H1 (cell line): ENCODE measurements around the gene CNNM4. TPM values are rescaled to one million over a fixed set of nuclear protein-coding genes. Genes with fewer than 3 reads are reported as not detected.

Source experiments
- CTCF ChIA-PET: fragments of 300-600 bp; sonication (Branson Sonifier 250); formaldehyde crosslinking; loops from one replicate; lab custom pipeline; 2021; ENCODE audit not compliant: partially characterized antibody; lab: Charles Lee
- POLR2A ChIA-PET: fragments of 300-600 bp; sonication (Branson Sonifier 250); formaldehyde crosslinking; loops from one replicate; lab custom pipeline; 2021; ENCODE audit warnings: inconsistent platforms; ENCODE audit not compliant: partially characterized antibody; lab: Charles Lee
- DNase-seq, 2 experiments: peaks; one replicate each; pipeline versions ENCODE4 v3.0.0 to v3.0.0-alpha.2; 2010 to 2022; ENCODE audit warnings: low spot score in 2 of 2, low read depth in 1 of 2, mixed read lengths in 1 of 2
- FAIRE-seq: peaks from 2 replicates; lab custom pipeline; 2011; peaks lifted over from hg19 to GRCh38; lab: Jason Lieb, UNC
- H2AFZ ChIP-seq: 2 replicates; pipeline ENCODE4 v1.8.1; 2012; ENCODE audit warnings: low read length, inconsistent platforms
- H2AK5ac ChIP-seq: 2 replicates; pipeline ENCODE4 v1.6.1; 2013; ENCODE audit warnings: low read depth, low read length
- H2BK120ac ChIP-seq: replicated peaks from 2 replicates; pipeline ENCODE3; 2013; ENCODE audit warnings: low read depth, low read length, inconsistent platforms
- H2BK12ac ChIP-seq: 2 replicates; pipeline ENCODE4 v1.6.1; 2013; ENCODE audit warnings: low read depth, low read length
- H2BK15ac ChIP-seq: 2 replicates; pipeline ENCODE4 v1.6.1; 2013; ENCODE audit warnings: low read length
- H2BK20ac ChIP-seq: 2 replicates; pipeline ENCODE4 v1.6.1; 2013; ENCODE audit warnings: low read length
- H2BK5ac ChIP-seq: 2 replicates; pipeline ENCODE4 v1.6.1; 2013; ENCODE audit warnings: low read depth, low read length
- H3K14ac ChIP-seq: 2 replicates; pipeline ENCODE4 v1.6.1; 2013; ENCODE audit warnings: inconsistent platforms; ENCODE audit not compliant: insufficient read length
- H3K18ac ChIP-seq: 2 replicates; pipeline ENCODE4 v1.6.1; 2013; ENCODE audit warnings: low read length; ENCODE audit errors: extremely low read depth
- H3K23ac ChIP-seq: 2 replicates; pipeline ENCODE4 v1.6.1; 2013; ENCODE audit warnings: inconsistent platforms; ENCODE audit not compliant: insufficient read length
- H3K23me2 ChIP-seq: 2 replicates; pipeline ENCODE4 v1.6.1; 2013; ENCODE audit warnings: low read depth, low read length
- H3K27ac ChIP-seq: 2 replicates; pipeline ENCODE4 v1.6.1; 2011; ENCODE audit warnings: low read depth, low read length, inconsistent platforms
- H3K27me3 ChIP-seq, 4 experiments: replicated peaks in 1 of 4; 1 replicate in 1 of 4; 2 replicates in 3 of 4; pipeline versions ENCODE4 v1.6.1 to v1.8.1; 2011 to 2013; ENCODE audit warnings: low read length in 3 of 4, mild to moderate bottlenecking in 3 of 4, inconsistent platforms in 2 of 4, mixed read lengths in 2 of 4, moderate library complexity in 1 of 4; ENCODE audit not compliant: control insufficient read depth in 3 of 4, insufficient read depth in 3 of 4; ENCODE audit errors: extremely low read depth in 1 of 4
- H3K36me3 ChIP-seq, 4 experiments: 2 replicates each; pipeline versions ENCODE4 v1.6.1 to v1.8.1; 2011 to 2013; ENCODE audit warnings: mild to moderate bottlenecking in 4 of 4, low read length in 3 of 4, moderate library complexity in 2 of 4, control low read depth in 1 of 4, inconsistent platforms in 1 of 4; ENCODE audit not compliant: insufficient read depth in 4 of 4, control insufficient read depth in 2 of 4
- H3K4ac ChIP-seq: replicated peaks from 2 replicates; pipeline ENCODE3; 2013; ENCODE audit warnings: low read length, low read depth, mixed read lengths, inconsistent platforms; ENCODE audit not compliant: insufficient read length
- H3K4me1 ChIP-seq, 4 experiments: replicated peaks in 1 of 4; 1 replicate in 1 of 4; 2 replicates in 3 of 4; pipeline versions ENCODE4 v1.6.1 to v1.8.1; 2011 to 2013; ENCODE audit warnings: low read length in 3 of 4, inconsistent platforms in 2 of 4, mixed read lengths in 1 of 4; ENCODE audit not compliant: insufficient read depth in 4 of 4, control insufficient read depth in 3 of 4
- H3K4me2 ChIP-seq, 2 experiments: 2 replicates each; pipeline versions ENCODE4 v1.6.1 to v1.8.1; 2011 to 2013; ENCODE audit warnings: low read depth in 2 of 2, low read length in 2 of 2, control low read depth in 1 of 2, inconsistent platforms in 1 of 2, mild to moderate bottlenecking in 1 of 2; ENCODE audit not compliant: insufficient read depth in 1 of 2
- H3K4me3 ChIP-seq, 4 experiments: fragments of 200-600, 300-600 bp in 1 of 4; sonication (generic), shearing (Covaris generic), sonication (Bioruptor Twin) in 1 of 4; 2 replicates each; pipeline versions ENCODE4 v1.5.1 to v1.8.1; 2011 to 2016; ENCODE audit warnings: low read length in 4 of 4, low read depth in 3 of 4, control low read depth in 2 of 4, inconsistent platforms in 2 of 4, mild to moderate bottlenecking in 2 of 4, mixed read lengths in 1 of 4, moderate library complexity in 1 of 4; ENCODE audit not compliant: insufficient read depth in 2 of 4; ENCODE audit errors: extremely low read depth in 1 of 4
- H3K56ac ChIP-seq: replicated peaks from 2 replicates; pipeline ENCODE3; 2013; ENCODE audit warnings: low read depth, mild to moderate bottlenecking, mixed read lengths, low read length, inconsistent platforms; ENCODE audit not compliant: insufficient read length
- H3K79me1 ChIP-seq: 2 replicates; pipeline ENCODE4 v1.6.1; 2013; ENCODE audit warnings: low read depth, low read length, control low read depth
- H3K79me2 ChIP-seq, 2 experiments: 2 replicates each; pipeline versions ENCODE4 v1.6.1 to v1.8.1; 2012 to 2013; ENCODE audit warnings: low read length in 2 of 2, mild to moderate bottlenecking in 2 of 2, inconsistent platforms in 1 of 2; ENCODE audit not compliant: insufficient read depth in 2 of 2, control insufficient read depth in 1 of 2
- H3K9ac ChIP-seq, 4 experiments: replicated peaks in 1 of 4; 1 replicate in 1 of 4; 2 replicates in 3 of 4; pipeline versions ENCODE4 v1.6.1 to v1.8.1; 2011 to 2013; ENCODE audit warnings: low read depth in 3 of 4, low read length in 3 of 4, control low read depth in 2 of 4, mild to moderate bottlenecking in 2 of 4, moderate library complexity in 2 of 4, inconsistent platforms in 1 of 4; ENCODE audit errors: extremely low read depth in 1 of 4
- H3K9me3 ChIP-seq, 2 experiments: 2 replicates each; pipeline versions ENCODE4 v1.6.1 to v1.8.1; 2012 to 2013; ENCODE audit warnings: mild to moderate bottlenecking in 2 of 2, moderate library complexity in 2 of 2, control low read depth in 1 of 2, inconsistent platforms in 1 of 2, low read depth in 1 of 2, low read length in 1 of 2, mixed read lengths in 1 of 2; ENCODE audit not compliant: insufficient read depth in 2 of 2
- H4K20me1 ChIP-seq, 2 experiments: replicated peaks in 1 of 2; 2 replicates each; pipeline versions ENCODE3 to v1.8.1; 2011 to 2013; ENCODE audit warnings: inconsistent platforms in 2 of 2, low read length in 2 of 2, mild to moderate bottlenecking in 1 of 2; ENCODE audit not compliant: insufficient read depth in 2 of 2, control insufficient read depth in 1 of 2
- H4K5ac ChIP-seq: 2 replicates; pipeline ENCODE4 v1.6.1; 2013; ENCODE audit warnings: low read length, low read depth, mixed read lengths, inconsistent platforms; ENCODE audit not compliant: insufficient read length
- H4K8ac ChIP-seq: 2 replicates; pipeline ENCODE4 v1.8.0; 2013; ENCODE audit warnings: mild to moderate bottlenecking, moderate library complexity, low read length, inconsistent platforms; ENCODE audit not compliant: insufficient read depth; ENCODE audit errors: extremely low read depth
- H4K91ac ChIP-seq: replicated peaks from 2 replicates; pipeline ENCODE3; 2013; ENCODE audit warnings: low read length, mixed read lengths, inconsistent platforms; ENCODE audit not compliant: insufficient read length
- E2F6 ChIP-seq: IDR thresholded peaks from 2 replicates; pipeline ENCODE4 v1.6.1; 2012; ENCODE audit warnings: inconsistent platforms
- SAP30 ChIP-seq: fragments of 300-600 bp; sonication (generic); IDR thresholded peaks from 2 replicates; pipeline ENCODE4 v1.7.1; 2012; ENCODE audit warnings: low read length, moderate library complexity, mild to moderate bottlenecking, inconsistent platforms; ENCODE audit not compliant: insufficient read depth, insufficient replicate concordance
- WGBS, 2 experiments: shearing (Covaris generic) in 1 of 2; methylation state at CpG; one replicate each; pipeline versions ENCODE4 v1.1.6 to v1.1.7; 2013 to 2015; ENCODE audit warnings: low lambda C conversion rate in 2 of 2, mixed read lengths in 2 of 2, inconsistent platforms in 1 of 2, low coverage in 1 of 2, missing lambda C conversion rate in 1 of 2; ENCODE audit not compliant: insufficient replicate concordance in 2 of 2, insufficient coverage in 1 of 2, insufficient read length in 1 of 2; ENCODE audit errors: extremely low coverage in 1 of 2, missing lambda C conversion rate in 1 of 2; 5-methylcytosine and 5-hydroxymethylcytosine counted together
- polyA plus RNA-seq, 7 experiments: library from polyadenylated mRNA; depleted of rRNA in 3 of 7; stranded (reverse) in 5 of 7; unstranded in 2 of 7; fragments of >200 nt in 5 of 7; fragments of 200-250 nt in 2 of 7; gene quantifications; 1 replicate in 5 of 7; 2 replicates in 1 of 7; 4 replicates in 1 of 7; pipeline versions ENCODE4 v1.2.1 to v1.2.3, GENCODE V29; 2011 to 2013; ENCODE audit warnings: missing spikeins in 2 of 7, mixed read lengths in 2 of 7
- total RNA-seq: library from RNA; stranded (reverse); fragmentation: NEBNext Ultra II Directional; extraction: Animal tissue kit (Norgen Biotek cat#: 25700); gene quantifications from 2 replicates; pipeline ENCODE4 v1.2.1, GENCODE V29; 2021

The CNNM4 gene
- total and polyA plus RNA-seq, 2 of the 8 experiments (the other 6 are each of a cell fraction or from before 2014, with no cell fraction given), result 10.3 to 11.0 TPM

- H3K27ac ChIP-seq, result no peak overlapping the region
- FAIRE-seq, result no peak
- POLR2A ChIA-PET, result interaction anchor here (2.7 to 2.9 kb wide), 2 partner anchors 9 to 10 kb away, joined by 6 to 9 read pairs; partner anchors contain the start of gene ANKRD39
Observed at GRCh38 chr2:96848264-96848663, 87.6 kb downstream of the CNNM4 start.

More at GRCh38 chr2:96848264-96848663, 87.6 kb downstream of the CNNM4 start:
- Histone ChIP-seq H3K79me2 (no peaks in the 10 kb centered on the region), H3K9me3 (no peaks in the 10 kb centered on the region), H2BK120ac (no peak overlapping the region), H4K20me1 (peaks cover under 1 to 4% of the 10 kb centered on the region in 2 experiments), H2BK12ac (no peak overlapping the region), H3K23ac (no peak overlapping the region), H3K9ac (no peak overlapping the region), H2BK5ac (no peak overlapping the region), H3K4me1 (no peaks in the 10 kb centered on the region), H3K36me3 (peaks cover 2 to 42% (median 13%) of the 10 kb centered on the region in 4 experiments; a peak in 5 of 8 replicates), H2BK20ac (no peak overlapping the region), H2AFZ (no peak overlapping the region), H3K18ac (no peak overlapping the region), H3K14ac (no peak overlapping the region), H2AK5ac (no peak overlapping the region), H4K8ac (no peak overlapping the region), H3K56ac (no peak overlapping the region), H3K79me1 (0 out of 2 replicates have a peak, but pooled peaks cover 2% of the 10 kb centered on the region), H3K23me2 (no peaks in the 10 kb centered on the region), H2BK15ac (no peak overlapping the region), H3K4me3 (no peak overlapping the region), H4K91ac (no peak overlapping the region), H3K4me2 (no peak overlapping the region), H4K5ac (no peak overlapping the region), H3K4ac (no peak overlapping the region), H3K27me3 (no peaks in the 10 kb centered on the region)
- CTCF ChIA-PET, result interaction anchor here (1.1 to 1.5 kb wide), 2 partner anchors 102 to 164 kb away, joined by 3 to 4 read pairs; no protein-coding TSS in a partner anchor
- TF ChIP-seq SAP30, result no peak
- TF ChIP-seq E2F6, result no peak
- no peak for DNase-seq
- 91% methylated on average over 9 of the region's 9 CpGs; no CpG with 5 or more reads in 1 of the 2 experiments for WGBS, 2 experiments
